ENCODE measurements around the gene SGSM1. TPM values are rescaled to one million over a fixed set of nuclear protein-coding genes. Genes with fewer than 3 reads are reported as not detected.
"Not testable (repeated sequence)": the region's sequence is repeated elsewhere in the genome, so short reads cannot be mapped to it uniquely, and the experiment has no call there.

SGSM1 gene
- total RNA-seq, 1 donor from 2014 or later: 0.14 TPM

DNA sequence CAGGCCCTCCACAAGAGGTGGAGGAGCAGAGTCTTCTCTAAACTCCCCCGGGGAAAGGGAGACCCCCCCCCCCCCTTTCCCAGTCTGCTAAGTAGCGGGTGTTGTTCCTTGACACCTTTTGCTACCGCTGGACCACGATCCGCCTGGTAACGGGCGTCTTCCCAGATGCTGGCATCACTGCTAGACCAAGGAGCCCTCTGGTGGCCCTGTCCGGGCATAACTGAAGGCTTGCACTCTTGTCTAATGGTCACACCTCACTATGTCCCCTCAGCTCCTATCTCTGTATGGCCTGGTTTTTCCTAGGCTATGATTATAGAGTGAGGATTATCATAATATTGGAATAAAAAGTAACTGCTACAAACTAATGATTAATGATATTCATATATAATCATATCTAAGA, 31.5 kb downstream of the SGSM1 start:
- not testable (repeated sequence) for H3K4me1 Mint-ChIP-seq; H3K27ac Mint-ChIP-seq; H3K27me3 Mint-ChIP-seq; H3K4me3 Mint-ChIP-seq; H3K9me3 Mint-ChIP-seq; DNase-seq; H3K36me3 Mint-ChIP-seq (ENCODE audit: low read depth)
- intact Hi-C loops (cut with micrococcal nuclease): loop anchor here (5.0 kb wide), 1 partner anchor 70 kb away; no protein-coding TSS in a partner anchor

DNA sequence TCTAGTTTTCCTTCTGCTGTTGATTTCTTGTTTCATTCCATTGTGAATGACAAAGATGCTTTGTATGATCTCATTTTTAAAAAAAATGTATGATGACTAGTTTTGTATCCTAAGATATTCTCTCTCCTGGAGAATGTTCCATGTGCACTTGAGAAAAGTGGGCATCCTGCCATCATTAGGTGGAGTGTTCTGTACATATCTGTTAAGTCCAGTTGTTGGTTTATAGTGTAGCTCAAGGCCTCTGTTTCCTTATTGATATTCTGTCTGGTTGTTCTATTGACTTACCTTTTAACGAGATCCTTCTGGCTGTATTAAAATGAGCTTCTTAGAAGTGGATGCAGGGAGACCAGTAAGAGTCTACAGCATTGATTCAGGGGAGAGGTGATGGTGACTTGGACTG, 35.2 kb downstream of the SGSM1 start:
- H3K9me3 Mint-ChIP-seq: no peaks in the 10 kb centered on the region
- no peak for DNase-seq
- H3K4me1 Mint-ChIP-seq: peaks cover 5% of the 10 kb centered on the region
- peaks cover 3% of the 10 kb centered on the region for H3K27me3 Mint-ChIP-seq
- H3K4me3 Mint-ChIP-seq: no peak overlapping the region
- no peaks in the 10 kb centered on the region for H3K36me3 Mint-ChIP-seq (ENCODE audit: low read depth)
- intact Hi-C loops (cut with micrococcal nuclease): no loop called here
- no peak overlapping the region for H3K27ac Mint-ChIP-seq

DNA sequence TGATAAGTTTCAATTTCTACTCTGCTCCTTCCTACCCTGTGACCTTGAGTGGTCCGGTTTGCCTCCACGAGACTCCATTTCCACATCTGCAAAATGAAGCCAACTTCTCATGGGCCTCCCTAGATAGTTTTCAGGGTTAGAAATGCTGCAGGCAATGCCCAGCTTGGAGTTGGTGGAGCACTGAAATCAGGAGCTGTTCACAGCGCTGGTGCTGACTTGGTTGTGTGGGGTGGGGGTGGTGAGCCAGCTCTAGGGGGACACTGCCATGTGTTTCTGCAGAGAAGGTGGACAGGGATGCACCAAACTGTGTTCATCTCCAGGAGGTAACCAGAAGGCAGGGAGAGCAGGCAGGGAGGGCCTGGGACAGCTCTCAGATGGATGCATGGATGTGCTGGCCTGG, 37.0 kb downstream of the SGSM1 start:
- peaks cover 5% of the 10 kb centered on the region for H3K4me1 Mint-ChIP-seq
- intact Hi-C loops (cut with micrococcal nuclease): no loop called here
- DNase-seq: no peak
- H3K27ac Mint-ChIP-seq: no peak overlapping the region
- H3K9me3 Mint-ChIP-seq: no peaks in the 10 kb centered on the region
- peaks cover 3% of the 10 kb centered on the region for H3K27me3 Mint-ChIP-seq
- H3K36me3 Mint-ChIP-seq (ENCODE audit: low read depth): no peaks in the 10 kb centered on the region
- no peak overlapping the region for H3K4me3 Mint-ChIP-seq

DNA sequence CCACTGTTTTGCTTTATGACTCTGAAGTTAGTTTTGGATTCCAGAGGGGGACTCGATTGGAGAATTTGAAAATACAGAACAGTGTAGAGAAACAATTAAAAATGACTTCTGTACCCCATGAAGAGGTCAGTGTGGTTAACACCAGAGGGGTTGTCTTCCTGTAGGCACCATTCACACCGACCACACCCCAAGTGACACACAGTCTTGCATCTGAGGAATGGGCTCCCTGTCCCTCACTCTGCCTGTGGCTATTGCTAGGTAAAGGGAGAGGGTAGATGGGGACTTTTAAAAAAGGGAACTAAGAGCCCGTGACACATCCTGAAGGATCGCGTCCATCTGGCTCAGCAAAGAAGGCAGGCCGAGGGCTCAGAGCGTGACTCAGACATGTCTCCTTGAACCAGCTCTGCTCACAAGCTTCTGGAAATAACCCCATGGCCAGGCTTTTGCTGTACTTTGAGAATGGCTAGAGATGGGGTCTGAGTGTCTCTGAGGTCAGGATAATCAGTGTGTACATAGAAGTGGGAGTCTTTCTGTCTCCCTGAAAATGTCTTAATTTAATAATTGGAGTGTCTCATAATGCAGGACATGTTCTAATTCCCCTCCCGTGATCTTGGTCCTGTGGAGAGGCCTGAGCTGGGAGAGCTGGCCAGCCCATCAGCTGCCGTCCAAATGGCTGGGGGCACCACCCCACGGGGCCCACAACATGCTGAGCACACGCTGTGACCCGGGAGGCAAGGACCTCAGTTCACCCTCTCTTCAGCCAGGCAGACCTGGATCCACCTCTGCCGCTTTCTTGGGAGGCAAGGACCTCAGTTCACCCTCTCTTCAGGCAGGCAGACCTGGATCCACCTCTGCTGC, 39.3 kb downstream of the SGSM1 start:
- no peak overlapping the region for H3K27ac Mint-ChIP-seq
- H3K27me3 Mint-ChIP-seq: peaks cover 3% of the 10 kb centered on the region
- no peaks in the 10 kb centered on the region for H3K9me3 Mint-ChIP-seq
- no peak overlapping the region for H3K4me3 Mint-ChIP-seq
- DNase-seq: no peak
- H3K4me1 Mint-ChIP-seq: peaks cover 5% of the 10 kb centered on the region
- intact Hi-C loops (cut with micrococcal nuclease): no loop called here
- H3K36me3 Mint-ChIP-seq (ENCODE audit: low read depth): no peaks in the 10 kb centered on the region

DNA sequence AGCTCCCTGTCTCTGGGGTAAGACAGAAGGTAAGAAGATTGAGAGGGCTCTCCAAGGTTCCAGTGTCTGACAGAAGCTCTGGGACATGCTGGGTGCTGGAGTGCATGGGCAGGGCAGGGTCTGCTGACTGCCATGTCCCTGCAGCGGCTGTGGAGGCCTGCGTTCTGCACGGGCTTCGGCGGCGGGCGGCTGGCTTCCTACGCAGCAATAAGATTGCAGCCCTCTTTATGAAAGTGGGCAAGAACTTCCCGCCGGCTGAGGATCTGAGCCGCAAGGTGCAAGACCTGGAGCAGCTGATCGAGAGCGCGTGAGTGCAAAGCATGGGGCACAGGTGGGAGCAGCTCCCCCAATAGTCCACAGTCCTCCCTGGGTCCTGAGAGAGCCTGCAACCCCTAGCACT, 41.5 kb downstream of the SGSM1 start:
- no peak for DNase-seq
- intact Hi-C loops (cut with micrococcal nuclease): no loop called here
- Mint-ChIP-seq H3K27ac (no peak overlapping the region), H3K9me3 (no peaks in the 10 kb centered on the region), H3K4me1 (peaks cover 7% of the 10 kb centered on the region), H3K27me3 (peaks cover 3% of the 10 kb centered on the region), H3K36me3 (ENCODE audit: low read depth) (no peaks in the 10 kb centered on the region), H3K4me3 (no peak overlapping the region)

DNA sequence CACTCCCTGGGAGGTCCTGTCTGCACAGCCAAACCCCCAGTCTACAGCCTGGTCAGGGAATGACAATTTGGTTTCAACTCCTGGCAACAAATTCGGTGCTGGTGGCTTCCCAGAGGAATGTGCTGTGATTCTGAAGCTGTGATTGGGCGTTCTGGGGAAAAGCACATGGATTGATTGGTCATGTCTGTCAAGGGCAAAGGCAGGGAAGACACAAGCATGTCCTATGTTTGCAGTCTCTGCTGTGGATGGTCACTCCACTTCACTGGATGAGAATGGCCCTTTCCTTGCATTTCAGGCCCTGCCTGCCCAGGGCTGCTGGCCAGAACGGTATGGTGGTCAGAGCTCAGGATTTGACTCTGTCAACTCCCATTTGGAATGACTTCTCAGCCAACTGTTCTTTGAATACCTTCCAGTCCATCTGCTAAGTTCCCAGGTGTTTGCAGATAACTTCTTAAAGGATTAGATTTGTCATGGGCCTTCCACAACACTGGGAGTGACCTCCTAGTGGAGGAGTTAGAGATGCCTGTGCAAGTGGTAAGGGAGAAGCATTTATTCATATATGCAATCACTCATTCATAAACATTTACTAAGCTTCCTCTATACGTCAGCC, 42.7 kb downstream of the SGSM1 start:
- Mint-ChIP-seq H3K4me3 (no peak overlapping the region), H3K4me1 (peaks cover 7% of the 10 kb centered on the region), H3K27me3 (peaks cover 3% of the 10 kb centered on the region), H3K27ac (no peak overlapping the region), H3K36me3 (ENCODE audit: low read depth) (no peaks in the 10 kb centered on the region), H3K9me3 (no peaks in the 10 kb centered on the region)
- intact Hi-C loops (cut with micrococcal nuclease): no loop called here
- no peak for DNase-seq

DNA sequence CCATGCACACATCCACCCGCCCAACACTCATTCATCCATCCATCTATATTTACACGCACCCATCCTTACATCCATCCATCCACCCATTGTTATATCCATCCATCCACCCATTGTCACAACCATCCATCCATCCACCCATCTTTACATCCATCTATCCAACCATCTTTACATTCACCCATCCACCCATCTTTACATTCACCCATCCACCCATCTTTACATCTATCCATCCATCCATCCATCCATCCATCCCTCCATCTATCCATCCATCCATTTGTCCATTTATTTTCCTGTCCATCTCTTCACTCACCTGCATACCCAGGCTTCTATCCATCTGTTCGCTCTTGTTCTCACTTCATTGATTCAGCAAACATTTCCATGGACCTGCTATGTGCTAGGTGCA, 49.8 kb downstream of the SGSM1 start:
- Mint-ChIP-seq H3K36me3 (ENCODE audit: low read depth) (no peaks in the 10 kb centered on the region), H3K27ac (no peak overlapping the region), H3K9me3 (no peaks in the 10 kb centered on the region), H3K27me3 (no peaks in the 10 kb centered on the region), H3K4me1 (no peaks in the 10 kb centered on the region), H3K4me3 (no peak overlapping the region)
- intact Hi-C loops (cut with micrococcal nuclease): no loop called here
- DNase-seq: no peak

DNA sequence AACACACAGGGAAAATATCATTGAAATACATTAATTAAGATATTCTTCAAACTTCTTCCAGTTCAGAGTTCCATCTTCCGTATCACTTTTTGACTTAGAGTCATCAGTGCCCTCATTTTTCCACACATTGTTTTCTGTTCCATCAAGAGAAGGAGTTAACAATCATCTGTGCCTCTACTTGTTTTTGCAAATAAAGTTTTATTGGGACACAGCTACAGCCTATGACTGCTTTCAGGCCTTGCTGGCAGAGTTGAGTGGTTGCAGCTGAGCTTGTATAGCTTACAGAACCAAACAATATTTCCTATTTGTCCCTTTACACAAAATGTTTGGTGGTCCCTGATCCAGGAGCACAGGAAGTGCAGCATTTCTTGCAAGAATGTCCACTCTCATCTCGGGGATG, 51.6 kb downstream of the SGSM1 start:
- H3K4me3 Mint-ChIP-seq: no peak overlapping the region
- no peaks in the 10 kb centered on the region for H3K36me3 Mint-ChIP-seq (ENCODE audit: low read depth)
- H3K4me1 Mint-ChIP-seq: no peaks in the 10 kb centered on the region

DNA sequence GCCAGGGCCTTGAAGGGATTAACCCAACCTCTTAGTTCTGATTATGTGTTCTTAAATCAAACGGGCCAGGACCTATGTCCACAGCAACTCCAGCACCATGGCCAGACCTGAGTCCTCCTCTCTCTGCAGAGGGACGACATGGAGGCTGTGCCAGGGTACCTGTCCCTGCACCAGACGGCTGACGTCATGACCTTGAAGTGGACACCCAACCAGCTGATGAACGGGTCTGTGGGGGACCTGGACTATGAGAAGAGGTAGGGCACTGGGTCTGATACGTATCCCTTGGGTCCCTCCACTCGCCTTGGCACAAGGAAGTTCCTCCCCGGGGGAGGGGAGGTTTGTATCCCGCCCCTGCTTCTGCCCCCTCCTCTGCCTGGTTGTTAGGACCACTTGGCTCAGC, 53.6 kb downstream of the SGSM1 start:
- Mint-ChIP-seq H3K4me3 (no peak overlapping the region), H3K27me3 (no peaks in the 10 kb centered on the region)

More for the DNA sequence above, 51.6 kb downstream of the SGSM1 start:
- intact Hi-C loops (cut with micrococcal nuclease): no loop called here
- Mint-ChIP-seq H3K27me3 (no peaks in the 10 kb centered on the region), H3K27ac (no peak overlapping the region), H3K9me3 (no peaks in the 10 kb centered on the region)
- DNase-seq: no peak

DNA sequence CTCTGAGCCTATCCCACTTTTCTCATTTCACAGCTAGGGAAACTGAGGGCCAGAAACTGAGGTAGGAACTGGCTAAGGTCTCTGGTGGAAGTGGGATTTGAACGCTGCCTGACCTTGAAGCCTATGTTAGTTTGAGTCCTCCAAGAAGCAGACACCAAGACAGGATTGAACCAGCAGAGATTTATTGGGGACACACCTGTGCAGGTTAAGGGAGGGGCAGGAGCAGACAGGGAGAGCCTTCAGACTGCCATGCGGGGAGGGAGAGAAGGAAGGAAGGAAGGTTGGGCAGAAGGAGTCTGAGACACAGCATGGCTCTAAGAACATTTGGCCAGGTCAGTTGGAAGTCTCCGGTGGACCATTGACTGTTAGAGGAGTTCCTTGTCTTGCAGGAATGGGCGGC, 59.5 kb downstream of the SGSM1 start:
- Mint-ChIP-seq H3K36me3 (ENCODE audit: low read depth) (no peaks in the 10 kb centered on the region), H3K27me3 (no peaks in the 10 kb centered on the region), H3K4me1 (no peaks in the 10 kb centered on the region), H3K9me3 (no peaks in the 10 kb centered on the region), H3K4me3 (no peak overlapping the region), H3K27ac (no peak overlapping the region)
- no peak for DNase-seq
- intact Hi-C loops (cut with micrococcal nuclease): no loop called here

More for the DNA sequence above, 53.6 kb downstream of the SGSM1 start:
- Mint-ChIP-seq H3K9me3 (no peaks in the 10 kb centered on the region), H3K4me1 (no peaks in the 10 kb centered on the region), H3K36me3 (ENCODE audit: low read depth) (no peaks in the 10 kb centered on the region), H3K27ac (no peak overlapping the region)
- intact Hi-C loops (cut with micrococcal nuclease): no loop called here
- no peak for DNase-seq

DNA sequence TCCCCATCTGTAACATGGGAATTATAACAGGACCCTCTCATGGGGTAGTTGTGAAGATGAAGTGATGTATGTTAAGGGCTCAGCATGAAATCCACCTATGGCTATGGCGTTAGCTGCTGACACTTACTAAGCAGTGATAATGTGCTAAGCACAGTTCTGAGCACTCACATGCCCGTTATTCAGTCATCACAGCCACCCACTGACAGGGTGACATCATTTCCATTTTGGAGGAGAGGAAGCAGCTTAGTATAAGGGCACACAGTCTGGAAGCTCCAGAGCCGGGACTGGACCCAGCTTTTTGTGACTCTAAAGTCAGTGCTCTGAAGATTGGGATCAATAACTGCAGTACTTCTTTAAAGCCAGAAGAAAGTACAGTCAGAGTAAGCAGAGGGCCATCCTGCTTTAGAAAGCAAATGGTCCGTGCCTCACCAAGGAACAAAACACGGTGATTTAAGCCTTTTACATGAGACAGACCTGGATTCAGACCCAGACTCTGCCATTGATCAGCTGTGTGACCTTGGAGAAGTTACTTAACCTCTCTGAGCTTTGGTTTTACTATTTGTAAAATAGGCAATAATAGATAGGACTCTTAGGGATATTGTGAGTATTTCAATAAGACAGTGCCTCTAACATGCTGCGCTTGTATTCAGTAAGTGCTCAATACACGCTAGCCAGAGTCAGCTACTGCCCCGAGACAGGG, 61.5 kb downstream of the SGSM1 start:
- intact Hi-C loops (cut with micrococcal nuclease): no loop called here
- DNase-seq: no peak
- no peaks in the 10 kb centered on the region for H3K36me3 Mint-ChIP-seq (ENCODE audit: low read depth)
- H3K4me3 Mint-ChIP-seq: no peak overlapping the region
- no peaks in the 10 kb centered on the region for H3K4me1 Mint-ChIP-seq
- no peaks in the 10 kb centered on the region for H3K9me3 Mint-ChIP-seq
- no peak overlapping the region for H3K27ac Mint-ChIP-seq
- no peaks in the 10 kb centered on the region for H3K27me3 Mint-ChIP-seq

DNA sequence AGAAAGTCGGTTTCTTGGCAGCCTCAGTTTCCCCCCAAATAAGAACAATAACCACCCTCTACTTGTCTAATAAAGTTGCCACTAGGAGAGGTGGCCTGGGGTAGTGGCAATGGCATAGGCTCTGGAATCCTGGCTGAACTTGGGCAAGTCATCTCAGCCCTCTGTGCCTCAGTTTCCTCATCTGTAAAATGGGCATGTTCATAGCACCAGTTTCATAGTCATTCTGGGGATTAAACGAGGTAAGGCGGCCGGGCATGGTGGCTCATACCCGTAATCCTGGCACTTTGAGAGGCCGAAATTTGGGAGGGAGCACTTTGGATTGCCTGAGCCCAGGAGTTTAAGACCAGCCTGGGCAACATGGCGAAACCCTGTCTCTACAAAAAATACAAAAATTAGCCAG, 63.0 kb downstream of the SGSM1 start:
- H3K27ac Mint-ChIP-seq: no peak overlapping the region

DNA sequence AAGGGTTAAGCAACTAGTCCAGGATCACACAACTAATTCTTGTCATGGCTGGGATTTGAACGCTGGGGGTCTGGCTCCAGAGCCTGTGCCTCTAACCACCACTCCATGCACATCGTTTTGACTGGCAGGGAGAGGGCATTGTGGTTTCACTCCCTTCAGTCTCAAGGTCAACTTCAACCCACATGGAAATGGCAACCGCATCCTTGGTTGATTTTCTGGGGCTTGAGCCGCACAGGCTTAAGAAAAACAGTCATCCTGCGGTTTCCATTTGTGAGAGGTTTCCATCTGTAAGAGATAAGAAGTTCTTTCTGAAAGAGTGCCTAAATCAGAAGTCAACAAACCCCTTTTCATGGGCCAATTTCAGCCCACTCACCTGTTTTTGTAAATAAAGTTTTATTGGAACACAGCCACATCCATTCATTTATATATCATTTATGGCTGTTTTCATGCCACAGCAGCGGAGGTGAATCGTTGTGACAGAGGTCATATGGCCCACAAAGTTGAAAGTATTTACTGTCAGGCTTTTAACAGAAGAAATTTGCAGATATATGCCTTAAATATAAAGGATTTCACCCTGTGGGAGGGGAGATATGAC, 65.7 kb downstream of the SGSM1 start:
- H3K27ac Mint-ChIP-seq: no peak overlapping the region
- DNase-seq: no peak
- no peaks in the 10 kb centered on the region for H3K9me3 Mint-ChIP-seq
- no peak overlapping the region for H3K4me3 Mint-ChIP-seq
- H3K4me1 Mint-ChIP-seq: no peaks in the 10 kb centered on the region
- no peaks in the 10 kb centered on the region for H3K27me3 Mint-ChIP-seq
- no peaks in the 10 kb centered on the region for H3K36me3 Mint-ChIP-seq (ENCODE audit: low read depth)
- intact Hi-C loops (cut with micrococcal nuclease): no loop called here

More for the DNA sequence above, 63.0 kb downstream of the SGSM1 start:
- H3K36me3 Mint-ChIP-seq (ENCODE audit: low read depth): no peaks in the 10 kb centered on the region
- intact Hi-C loops (cut with micrococcal nuclease): no loop called here
- no peak for DNase-seq
- no peak overlapping the region for H3K4me3 Mint-ChIP-seq
- H3K9me3 Mint-ChIP-seq: no peaks in the 10 kb centered on the region
- H3K27me3 Mint-ChIP-seq: no peaks in the 10 kb centered on the region
- H3K4me1 Mint-ChIP-seq: no peaks in the 10 kb centered on the region

DNA sequence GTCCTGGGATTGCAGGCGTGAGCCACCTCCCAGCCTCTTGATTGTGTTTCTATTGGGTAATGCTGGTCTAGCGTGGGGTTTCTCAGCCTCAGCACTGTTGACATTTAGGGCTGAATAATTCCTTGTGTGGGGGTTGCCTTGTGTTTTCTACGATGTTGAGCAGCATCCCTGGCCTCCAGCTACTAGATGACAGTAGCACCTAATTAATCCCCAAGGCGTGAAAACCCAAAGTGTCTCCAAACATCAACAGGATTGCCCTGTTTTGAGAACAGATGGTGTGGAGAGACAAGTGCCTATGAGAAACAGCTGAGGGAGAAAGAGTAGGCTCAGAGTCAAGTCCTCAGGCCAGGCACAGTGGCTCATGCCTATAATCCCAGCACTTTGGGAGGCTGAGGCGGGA, 67.2 kb downstream of the SGSM1 start:
- intact Hi-C loops (cut with micrococcal nuclease): no loop called here
- Mint-ChIP-seq H3K4me1 (no peaks in the 10 kb centered on the region), H3K27me3 (no peaks in the 10 kb centered on the region), H3K36me3 (ENCODE audit: low read depth) (no peaks in the 10 kb centered on the region), H3K27ac (no peak overlapping the region), H3K9me3 (no peaks in the 10 kb centered on the region), H3K4me3 (no peak overlapping the region)
- no peak for DNase-seq

Data from activated CD4-positive, alpha-beta T cell treated with anti-CD3 and anti-CD28 coated beads, Interleukin-2, amount 10 ng/mL, durations not matched to agents 24 days and 14 days (primary cell).